ENCODE measurements around the gene EXOSC9. TPM values are rescaled to one million over a fixed set of nuclear protein-coding genes. Genes with fewer than 3 reads are reported as not detected.

Gene EXOSC9
- total RNA-seq, 1 experiment from 2014 or later: 69.1 TPM

- H2BK120ac ChIP-seq (ENCODE audit: low read depth, low read length, poor library complexity, severe bottlenecking): no peak overlapping the region
- H2BK12ac ChIP-seq (ENCODE audit: insufficient read length, low read depth, low read length): no peak overlapping the region
- no peak overlapping the region for H3K9ac ChIP-seq (ENCODE audit: extremely low read depth, insufficient read length, low read length)
- H3K4ac ChIP-seq (ENCODE audit: low read depth, low read length): no peak overlapping the region
- H3K9me3 ChIP-seq (ENCODE audit: control insufficient read depth, low read depth, low read length): no peaks in the 10 kb centered on the region
- no peaks in the 10 kb centered on the region for H3K27me3 ChIP-seq (ENCODE audit: insufficient read depth, low read length)
- no peak overlapping the region for H4K8ac ChIP-seq (replicated peaks; ENCODE audit: insufficient read length, low read depth, low read length)
- Mint-ChIP-seq H3K27me3 (ENCODE audit: low read depth) (peaks cover 3% of the 10 kb centered on the region), H3K4me1 (peaks cover 17 to 21% of the 10 kb centered on the region in 2 experiments), H3K9me3 (no peaks in the 10 kb centered on the region), H3K27ac (no peak overlapping the region), H3K4me3 (no peak overlapping the region), H3K36me3 (ENCODE audit: insufficient read depth in 1 of 3, low read depth in 3 of 3) (no peaks in the 10 kb centered on the region)
- H2BK5ac ChIP-seq (ENCODE audit: insufficient read length, low read length): no peak overlapping the region
- H3T11ph ChIP-seq (ENCODE audit: low read length): no peak overlapping the region
- H3K79me2 ChIP-seq (ENCODE audit: insufficient read depth, low read length): no peaks in the 10 kb centered on the region
- H4K20me1 ChIP-seq (ENCODE audit: control insufficient read depth, insufficient read depth, insufficient read length): no peaks in the 10 kb centered on the region
- H3K23me2 ChIP-seq (ENCODE audit: insufficient read length, low read depth, low read length, poor library complexity, severe bottlenecking): no peaks in the 10 kb centered on the region
- no peak overlapping the region for H2AK5ac ChIP-seq (ENCODE audit: insufficient read length, low read length)
- no peak overlapping the region for H3K18ac ChIP-seq (ENCODE audit: insufficient read length, low read depth, low read length)
- no peak overlapping the region for H2AFZ ChIP-seq (ENCODE audit: low read length)
- H3K4me2 ChIP-seq (ENCODE audit: insufficient read depth, insufficient read length, low read length): no peak overlapping the region
- no peaks in the 10 kb centered on the region for H3K79me1 ChIP-seq (ENCODE audit: insufficient read depth, low read depth, low read length, poor library complexity, severe bottlenecking)
- H3K14ac ChIP-seq (ENCODE audit: insufficient read depth, low read length): no peak overlapping the region
- no peak overlapping the region for H4K91ac ChIP-seq (ENCODE audit: insufficient read length, low read depth, low read length)
- no peak overlapping the region for H4K5ac ChIP-seq (ENCODE audit: insufficient read length, low read depth, low read length)
- H3K27ac ChIP-seq (ENCODE audit: insufficient read length, low read depth, low read length): no peak overlapping the region
- no peak for TF ChIP-seq CTCF (conservative IDR thresholded peaks at IDR 0.05)
- no peak overlapping the region for H3K56ac ChIP-seq (ENCODE audit: insufficient read length, low read depth, low read length)
- H2BK15ac ChIP-seq (ENCODE audit: low read depth, low read length): no peak overlapping the region
- no peak for DNase-seq
- WGBS (ENCODE audit: extremely low coverage, insufficient read length, low lambda C conversion rate): no CpG with 5 or more reads among the region's 1 CpG
- H2BK20ac ChIP-seq (ENCODE audit: low read depth, low read length, poor library complexity, severe bottlenecking): no peak overlapping the region
- H3K4me1 ChIP-seq (ENCODE audit: insufficient read depth, low read length): peaks cover 5% of the 10 kb centered on the region; the same call in 1 of the 2 replicates
- no peak overlapping the region for H3K23ac ChIP-seq (ENCODE audit: insufficient read length, low read depth, low read length)
These were observed 11.7 kb upstream of the EXOSC9 start for GRCh38 chr4:121789455-121789854.

Measured in H9 (cell line).